Measurements from ENCODE around the gene ZC3H15. TPM values are rescaled to one million over a fixed set of nuclear protein-coding genes. Genes with fewer than 3 reads are reported as not detected.

Gene ZC3H15
- total RNA-seq, 1 donor from 2014 or later: 37.2 TPM

- ATAC-seq: peak; percentile 42
Measured at GRCh38 chr2:186544255-186544675, 58.2 kb downstream of the ZC3H15 start.

GRCh38 chr2:186546846-186547245 lies 60.8 kb downstream of the ZC3H15 start:
- no peak for ATAC-seq

GRCh38 chr2:186551323-186552050 lies 65.4 kb downstream of the ZC3H15 start:
- no peak for ATAC-seq

GRCh38 chr2:186554429-186554828 lies 68.4 kb downstream of the ZC3H15 start:
- ATAC-seq: no peak

GRCh38 chr2:186554850-186555671 lies 69.0 kb downstream of the ZC3H15 start:
- no peak for ATAC-seq

GRCh38 chr2:186558512-186559276 lies 72.6 kb downstream of the ZC3H15 start:
- no peak for ATAC-seq

Other genes starting within 250 kb of the ZC3H15 start
- gene ITGAV, start 103.8 kb downstream of the ZC3H15 start, total RNA-seq: 28.1 TPM
- 1.2 TPM for gene FAM171B, start 207.8 kb downstream of the ZC3H15 start, total RNA-seq

All from esophagus mucosa (tissue), 1 donor.